Activated CD4-positive, CD25-positive, alpha-beta regulatory T cell treated with anti-CD3 and anti-CD28 coated beads, Interleukin-2, amount 50 U/mL, for 16 hours (primary cell): ENCODE measurements around the gene SLC13A3.

Experiments used
- DNase-seq: peaks from one replicate; pipeline ENCODE4 v3.0.0-alpha.2; 2020; ENCODE audit warnings: low read depth, low spot score

The SLC13A3 gene

DNA sequence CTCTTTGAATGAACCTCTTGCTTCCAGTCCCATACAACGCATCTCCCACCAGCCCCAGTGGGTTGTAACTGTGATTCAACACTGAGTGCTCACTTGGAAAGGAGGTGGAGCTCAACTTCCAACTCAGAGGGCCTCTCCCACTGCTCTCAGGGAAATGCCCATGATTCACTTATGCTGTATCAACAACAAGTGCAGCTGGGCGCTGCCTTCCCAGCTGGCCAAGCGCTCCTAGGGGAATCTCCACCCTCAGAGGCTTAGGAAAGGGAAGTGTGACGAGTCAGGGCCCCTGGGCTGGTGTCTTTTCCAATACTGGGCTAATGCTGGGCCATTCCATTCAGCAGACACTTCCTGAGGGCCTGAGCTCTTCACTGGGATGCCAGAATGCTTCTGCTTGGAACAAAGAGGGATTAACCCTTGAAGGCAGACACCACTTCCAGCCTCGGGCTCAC is 92.7 kb downstream of the SLC13A3 start:
- DNase-seq = no peak

DNA sequence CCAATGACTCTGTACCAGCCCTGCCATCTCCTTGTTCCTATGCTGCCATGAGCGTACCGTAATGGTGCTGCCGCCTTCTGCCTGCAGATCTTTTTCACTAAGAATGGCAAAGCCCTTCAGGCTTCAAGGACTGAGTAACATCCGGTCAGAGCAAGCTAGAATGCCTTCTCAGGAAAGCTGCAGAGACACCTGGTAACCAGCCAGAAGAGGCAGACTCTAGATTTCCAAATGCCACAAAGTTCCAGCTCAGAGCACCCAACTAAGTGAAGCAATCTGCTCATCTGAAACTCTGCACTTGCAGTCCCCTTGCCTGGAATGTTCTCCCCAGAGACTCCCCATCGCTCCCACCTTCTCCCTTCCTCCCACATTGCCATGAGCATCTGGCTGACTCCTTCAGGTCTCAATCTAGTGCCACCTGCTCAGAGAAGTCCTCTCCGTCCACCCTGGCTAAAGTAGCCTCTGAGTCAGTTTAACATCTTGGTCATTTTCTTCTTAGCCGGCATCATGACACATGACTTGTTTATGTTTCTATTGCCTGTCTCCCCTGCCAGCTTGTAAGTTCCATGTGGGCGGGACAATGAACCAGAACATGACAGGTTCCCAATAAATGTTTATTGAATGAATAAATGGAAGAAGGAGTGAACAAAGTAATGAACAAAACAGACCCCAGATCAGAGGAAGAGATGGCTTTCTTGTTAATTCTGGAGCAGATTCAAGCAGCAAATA is 93.9 kb downstream of the SLC13A3 start:
- DNase-seq = no peak

DNA sequence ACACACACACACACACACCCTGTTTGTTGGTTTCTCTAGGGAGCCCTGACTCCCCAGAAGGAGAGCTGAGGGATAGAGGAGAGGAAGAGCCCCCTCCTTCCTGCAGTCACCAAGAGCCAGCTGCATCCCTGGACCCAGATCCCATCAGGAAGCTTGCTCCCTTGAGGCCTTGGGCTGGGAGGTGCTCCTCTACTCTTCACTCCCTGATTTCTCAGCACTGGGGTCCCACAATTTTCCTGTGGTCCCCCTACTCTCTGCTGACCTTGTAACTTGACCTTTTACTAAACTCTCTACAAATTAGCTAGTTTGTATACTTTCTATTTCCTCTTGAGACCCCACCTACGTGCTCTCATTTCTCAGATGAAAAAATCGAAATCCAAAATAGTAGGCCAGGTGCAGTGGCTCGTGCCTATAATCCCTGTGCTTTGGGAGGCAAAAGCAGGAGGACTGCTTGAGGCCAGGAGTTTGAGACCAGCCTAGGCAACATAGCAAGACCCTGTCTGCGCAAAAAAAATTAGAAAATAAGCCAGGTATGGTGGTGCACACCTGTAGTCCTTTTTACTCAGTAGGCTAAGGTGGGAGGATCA is 95.8 kb downstream of the SLC13A3 start:
- DNase-seq = no peak

DNA sequence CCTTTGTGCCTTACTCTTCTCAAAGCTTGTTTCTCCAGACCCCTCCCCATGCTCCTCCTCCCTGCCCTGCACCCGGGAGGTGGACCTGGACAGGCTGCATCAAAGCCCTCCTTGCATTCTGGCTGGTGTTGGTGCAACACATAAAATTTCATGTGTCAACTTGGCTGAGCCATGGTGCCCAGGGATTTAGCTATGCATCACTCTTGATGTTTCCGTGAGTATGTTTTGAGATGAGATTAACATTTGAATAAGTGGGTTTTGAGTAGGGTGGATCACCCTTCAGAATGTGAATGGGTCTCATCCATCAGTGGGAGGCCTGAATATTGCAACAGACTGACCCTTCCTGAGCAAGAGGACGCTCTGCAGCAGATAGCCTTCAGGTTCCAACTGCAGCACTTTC is 96.4 kb downstream of the SLC13A3 start:
- DNase-seq = no peak

DNA sequence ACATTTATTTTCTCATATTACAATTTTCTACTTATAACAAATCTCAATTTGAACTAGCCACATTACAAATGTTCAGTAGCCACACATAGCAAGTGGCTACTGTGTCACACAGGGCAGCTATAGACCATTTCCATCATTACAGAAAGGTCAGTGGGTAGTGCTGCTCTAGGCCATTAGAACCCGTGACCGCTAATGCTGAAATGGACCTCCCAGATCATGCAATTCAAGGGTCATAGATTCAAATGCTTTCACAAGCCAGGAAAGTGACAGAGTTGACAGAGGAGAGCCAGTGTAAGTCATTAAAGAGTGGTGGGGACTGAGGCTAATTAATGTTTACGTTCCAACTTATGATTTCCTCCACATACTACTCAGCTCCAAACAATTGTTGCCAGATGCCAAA is 97.3 kb downstream of the SLC13A3 start:
- DNase-seq = no peak

DNA sequence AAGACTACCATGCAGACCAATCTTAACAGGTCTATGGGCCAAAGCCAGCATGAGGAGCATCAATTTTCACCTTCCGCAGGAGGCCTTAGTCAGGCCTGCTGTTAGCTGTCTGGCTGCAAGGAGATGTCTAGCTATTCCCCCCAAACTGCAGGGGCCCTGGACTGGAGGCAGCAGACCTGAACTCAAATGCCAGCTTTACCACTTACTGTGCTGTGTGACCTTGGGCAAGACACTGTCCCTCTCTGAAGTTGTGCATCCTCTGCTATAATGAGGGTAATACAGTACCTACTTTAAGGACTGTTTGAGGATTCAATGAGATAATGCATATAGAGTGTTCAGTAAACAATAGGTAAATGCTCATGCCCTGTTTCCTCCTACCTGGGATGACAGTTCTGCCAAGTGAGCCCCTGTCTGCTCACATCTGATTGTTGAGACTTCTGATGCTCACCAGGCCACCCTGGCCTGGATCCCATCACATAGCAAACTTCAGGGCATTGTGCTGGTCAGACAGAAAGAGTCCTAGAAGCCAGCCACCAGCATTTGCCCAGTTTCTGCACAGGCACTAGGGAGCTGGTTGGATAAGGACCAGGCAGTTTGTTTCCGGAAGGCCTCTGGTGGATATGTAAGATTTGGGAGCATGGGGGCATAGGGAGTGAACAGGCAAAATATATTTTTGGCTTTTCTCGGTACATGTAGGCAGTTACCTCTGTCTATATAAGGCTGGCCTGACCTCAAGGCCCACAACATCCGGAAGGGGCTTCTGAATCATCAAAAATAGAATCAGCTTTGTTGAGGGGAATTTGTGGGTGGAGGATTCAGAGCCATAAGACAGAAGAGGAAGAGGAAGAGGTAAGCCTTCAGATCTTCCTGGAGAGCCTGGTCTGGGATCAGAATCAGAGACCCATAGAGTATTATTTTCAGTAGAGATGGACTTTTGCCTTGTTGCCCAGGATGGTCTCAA is 98.5 kb downstream of the SLC13A3 start:
- DNase-seq = no peak

DNA sequence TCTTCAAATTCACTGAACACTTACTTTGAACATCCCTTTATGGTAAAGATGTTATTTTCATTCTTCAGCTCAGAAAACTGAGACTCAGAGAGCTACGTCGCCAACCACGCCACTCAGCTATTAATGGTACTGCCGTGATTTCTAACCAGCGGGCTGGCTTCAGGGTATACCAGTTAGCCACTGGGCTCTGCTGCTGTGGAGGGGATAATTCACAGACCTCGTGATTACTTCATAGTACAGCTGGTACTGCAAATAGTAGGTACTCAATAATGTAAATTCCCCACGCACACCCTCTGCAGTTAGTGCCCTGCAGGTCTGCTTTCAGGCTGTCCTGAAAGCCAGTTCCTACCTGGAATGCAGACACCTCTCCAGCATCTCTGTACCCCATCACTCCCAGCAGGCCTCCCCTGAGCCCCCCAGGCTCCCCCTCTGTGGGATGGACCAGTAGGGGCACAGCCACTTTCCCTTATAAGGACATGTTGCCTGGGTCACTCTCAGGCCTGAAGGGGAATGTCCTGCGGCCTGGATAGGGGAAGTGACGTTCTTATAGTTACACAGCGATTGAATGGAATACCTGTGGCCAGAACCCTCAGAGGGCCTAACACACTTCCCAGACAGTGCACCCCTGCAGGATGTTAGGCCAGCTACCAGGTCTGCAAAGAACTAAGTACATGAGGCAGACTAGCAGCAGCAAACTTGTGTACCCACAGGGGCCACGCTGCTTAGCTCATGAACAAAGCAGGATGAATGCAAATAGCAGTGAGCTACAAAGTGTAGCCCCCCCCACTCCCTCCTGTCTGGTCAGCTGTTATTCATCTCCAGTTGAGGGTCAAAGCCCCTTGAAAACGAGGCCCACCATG is 99.5 kb downstream of the SLC13A3 start:
- DNase-seq = no peak

DNA sequence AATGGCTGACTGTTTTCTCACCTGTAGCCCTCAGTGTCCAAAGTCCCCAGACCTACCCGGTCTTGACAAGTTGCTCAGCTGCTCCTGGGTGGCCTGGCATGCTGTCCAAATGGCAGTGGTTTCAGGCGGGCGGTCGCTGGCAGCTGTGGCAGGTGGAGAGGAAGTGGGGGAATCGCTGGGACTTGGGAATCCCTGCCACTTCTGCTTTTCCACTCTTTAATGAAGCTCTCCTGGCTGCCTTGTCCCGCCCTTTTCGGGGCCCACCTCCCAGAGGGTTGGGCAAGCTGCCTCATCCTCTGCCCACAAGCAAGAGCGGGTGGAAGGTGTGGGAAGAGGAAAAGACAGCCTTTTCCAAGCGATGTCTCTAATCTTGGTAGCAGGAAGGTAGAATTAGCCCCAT is 100.8 kb downstream of the SLC13A3 start, which contains the start of gene OCSTAMP:
TSS of gene OCSTAMP (minus strand) at position 194 of the 400 bp plus-strand sequence. CDS start at position 100, 94 bp downstream.
- no peak for DNase-seq

DNA sequence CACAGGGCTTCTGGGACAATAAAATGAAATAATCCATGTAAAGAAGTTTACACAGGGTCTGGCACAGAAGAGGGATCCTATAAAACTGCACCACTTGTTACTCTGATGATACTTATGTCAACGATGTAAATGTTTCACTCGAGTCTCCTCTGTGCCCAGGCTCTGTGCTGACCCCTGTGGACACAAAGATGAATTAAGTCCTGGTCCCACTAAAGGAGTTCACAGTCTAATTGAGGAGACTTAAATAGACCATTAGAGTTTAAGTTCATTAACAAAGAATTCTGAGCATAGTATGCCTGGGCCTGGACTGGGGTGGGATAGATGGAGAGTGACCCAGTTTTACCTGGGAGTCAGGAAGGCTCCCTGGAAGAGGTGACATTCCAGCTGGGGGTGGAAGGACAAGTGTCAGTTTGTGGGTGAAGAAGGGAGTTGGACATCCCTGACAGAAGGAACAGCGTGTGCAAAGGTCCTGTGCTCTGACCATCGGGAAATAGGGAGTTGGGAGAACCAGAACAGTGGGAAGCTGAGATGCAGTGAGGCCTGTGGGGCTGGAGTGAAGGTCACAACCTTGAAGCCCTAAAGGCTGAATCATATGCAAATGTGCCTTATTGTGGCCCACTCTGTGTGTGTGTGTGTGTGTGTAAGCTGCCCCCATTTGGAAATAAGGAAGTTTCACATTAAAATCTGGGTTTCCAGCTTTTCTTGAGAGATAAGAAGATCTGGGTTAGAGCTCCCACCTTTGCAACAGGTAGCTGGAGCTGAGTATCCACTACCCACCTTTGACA is 101.9 kb downstream of the SLC13A3 start:
- no peak for DNase-seq

DNA sequence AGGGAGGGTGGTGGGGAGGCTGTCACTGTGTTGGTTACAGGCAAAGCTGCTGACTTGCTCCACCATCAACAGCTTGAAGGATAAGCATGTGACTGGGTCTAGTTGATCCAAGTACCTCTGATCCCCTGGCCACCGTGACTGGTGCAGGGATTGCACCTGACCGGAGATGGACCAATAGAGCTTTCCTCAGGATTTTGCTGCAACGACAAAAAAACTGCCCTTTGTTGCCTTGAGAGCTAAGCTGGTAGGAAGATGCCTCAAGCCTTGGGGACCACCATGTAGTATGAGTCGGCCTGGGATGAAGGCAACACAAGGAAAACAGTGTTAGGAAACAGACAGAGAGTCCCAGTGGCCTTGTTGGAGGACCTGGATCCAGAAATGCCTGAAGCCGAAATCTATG is 102.6 kb downstream of the SLC13A3 start:
- no peak for DNase-seq

DNA sequence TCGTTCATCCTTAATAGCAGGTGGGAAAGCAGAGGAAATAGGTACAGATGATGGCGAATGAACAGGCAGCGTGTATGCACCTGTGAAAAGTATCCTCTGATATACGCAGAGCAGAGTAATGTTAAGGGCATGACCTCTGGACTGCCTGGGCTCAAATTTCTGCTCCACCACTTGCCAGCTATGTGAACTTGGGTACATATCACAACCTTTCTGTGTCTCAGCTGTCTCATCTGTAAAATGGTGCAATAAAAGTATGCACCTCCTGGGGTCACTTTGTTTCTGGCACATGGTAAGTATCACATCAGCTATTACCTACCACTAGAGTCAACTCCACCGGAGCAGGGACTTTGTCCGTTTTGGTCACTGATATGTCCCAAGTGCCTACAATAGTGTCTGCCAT is 103.3 kb downstream of the SLC13A3 start:
- DNase-seq = no peak

DNA sequence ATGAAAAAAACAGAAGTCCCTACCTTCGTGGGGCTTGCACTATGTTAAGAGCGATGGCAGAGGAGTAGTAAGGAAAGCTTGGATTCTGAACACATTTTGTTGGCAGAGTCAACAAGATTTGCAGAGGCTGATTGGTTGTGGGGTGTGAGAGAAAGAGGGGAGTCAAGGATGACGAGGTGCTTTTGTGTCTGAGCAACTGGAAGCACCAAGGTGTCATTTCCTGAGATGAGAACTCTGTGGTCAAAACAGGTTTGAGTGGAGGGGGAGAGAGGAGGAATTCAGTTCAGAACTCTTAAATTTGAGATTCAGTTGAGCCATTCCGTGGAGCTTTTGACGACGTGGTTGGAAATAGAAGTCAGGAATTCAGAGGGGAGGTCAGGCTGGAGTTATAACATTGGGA is 104.3 kb downstream of the SLC13A3 start:
- no peak for DNase-seq

DNA sequence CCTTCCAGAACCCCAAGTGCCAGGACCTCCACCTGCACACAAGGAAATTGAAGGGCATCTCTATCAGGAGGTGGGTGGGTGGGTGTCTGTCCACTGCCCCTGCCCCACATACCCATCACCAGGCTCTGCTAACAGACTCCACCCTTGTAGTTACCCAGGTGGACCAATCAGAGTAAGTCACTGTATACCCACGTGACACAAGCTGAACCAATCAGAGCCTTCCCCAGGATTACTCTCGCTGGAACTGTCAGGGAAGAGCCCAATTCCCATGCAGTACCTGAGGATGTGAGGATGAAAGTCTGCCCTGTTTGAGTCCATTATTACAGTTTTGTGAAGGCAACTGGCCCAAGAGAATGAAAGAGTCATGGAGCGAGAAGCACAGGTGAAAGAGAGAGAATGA is 105.0 kb downstream of the SLC13A3 start:
- no peak for DNase-seq

DNA sequence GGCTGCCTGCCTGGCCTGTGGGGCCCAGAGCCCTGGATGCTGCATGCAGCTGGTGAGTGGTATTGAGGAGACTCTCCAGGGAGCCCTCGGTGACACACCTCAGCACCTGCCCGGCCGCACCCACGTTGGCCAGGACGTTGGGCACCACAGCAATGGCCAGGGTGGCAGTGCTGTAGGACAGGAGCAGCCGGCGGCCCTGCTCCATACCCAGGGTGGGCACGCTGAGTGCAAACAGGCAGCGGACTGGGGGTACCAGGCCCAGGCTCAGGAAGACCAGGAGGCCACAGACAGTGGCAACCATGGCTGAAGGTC is 105.5 kb downstream of the SLC13A3 start:
- no peak for DNase-seq

DNA sequence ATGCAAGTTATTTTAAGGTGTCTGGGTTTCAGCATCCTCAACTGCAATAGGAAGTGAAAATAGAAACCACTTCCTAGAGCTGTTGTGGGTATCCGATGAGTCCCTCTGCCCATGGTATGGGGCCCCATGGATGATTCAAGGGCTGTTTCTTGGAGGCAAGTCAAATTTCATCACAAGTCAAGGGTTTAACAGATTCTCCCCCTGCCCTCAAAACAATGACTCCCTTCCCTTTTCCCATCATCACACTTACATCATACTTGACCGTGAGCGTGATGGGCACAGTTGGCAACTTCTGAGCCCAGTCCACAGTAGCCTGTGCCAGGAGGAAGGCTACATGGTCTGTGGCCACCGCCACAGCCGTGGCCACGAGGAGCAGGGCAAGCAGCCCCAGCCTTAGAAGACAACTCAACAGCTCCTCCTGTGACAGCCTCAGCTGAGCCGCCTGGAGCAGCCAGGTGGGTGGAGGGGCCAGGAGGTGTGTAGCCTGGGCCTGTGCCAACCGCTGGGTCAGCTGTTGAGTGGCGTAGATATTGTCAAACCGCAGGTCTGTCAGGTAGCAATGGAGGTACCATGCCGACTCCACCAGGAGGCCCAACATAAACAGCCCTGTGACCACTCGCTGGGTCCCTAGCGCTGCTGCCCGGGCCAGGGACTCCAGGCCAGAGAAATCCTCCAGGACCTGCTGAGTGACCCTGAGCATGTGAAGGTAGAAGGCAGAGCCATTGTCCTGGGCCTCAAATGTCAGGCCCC is 106.0 kb downstream of the SLC13A3 start:
- no peak for DNase-seq

DNA sequence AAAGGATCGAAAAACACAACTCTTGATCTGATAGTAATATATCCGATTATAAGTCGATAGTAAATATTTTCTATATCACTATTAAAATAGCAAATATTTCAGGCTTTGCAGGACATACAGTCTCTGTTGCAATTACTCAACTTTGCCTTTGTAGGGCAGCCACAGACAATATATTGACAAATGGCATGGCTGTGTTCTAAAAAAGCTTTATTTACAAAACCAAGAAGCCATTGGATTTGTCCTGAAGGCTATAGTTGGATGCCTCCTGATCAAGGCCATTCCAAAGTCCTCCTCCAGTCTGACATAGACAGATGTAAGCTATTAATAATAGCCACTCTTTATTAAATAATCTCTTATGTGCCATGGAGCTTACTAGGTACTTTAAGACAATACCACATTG is 106.7 kb downstream of the SLC13A3 start:
- DNase-seq = no peak

DNA sequence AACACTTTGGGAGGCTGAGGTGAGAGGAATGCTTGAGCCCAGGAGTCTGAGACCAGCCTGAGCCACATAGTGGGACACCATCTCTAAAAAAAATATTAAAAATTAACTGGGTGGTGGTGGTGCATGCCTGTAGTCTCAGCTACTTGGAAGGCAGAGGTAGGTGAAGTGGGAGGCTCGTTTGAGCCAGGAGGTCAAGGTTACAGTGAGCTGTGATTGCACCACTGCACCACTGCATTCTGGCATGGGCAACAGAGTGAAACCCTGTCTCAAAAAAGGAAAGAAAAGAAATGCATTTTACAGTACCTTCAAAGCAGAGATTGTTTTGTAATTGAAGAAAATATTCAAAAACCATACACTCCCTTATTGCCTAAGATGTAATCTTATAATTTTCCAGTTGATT is 107.3 kb downstream of the SLC13A3 start:
- no peak for DNase-seq

DNA sequence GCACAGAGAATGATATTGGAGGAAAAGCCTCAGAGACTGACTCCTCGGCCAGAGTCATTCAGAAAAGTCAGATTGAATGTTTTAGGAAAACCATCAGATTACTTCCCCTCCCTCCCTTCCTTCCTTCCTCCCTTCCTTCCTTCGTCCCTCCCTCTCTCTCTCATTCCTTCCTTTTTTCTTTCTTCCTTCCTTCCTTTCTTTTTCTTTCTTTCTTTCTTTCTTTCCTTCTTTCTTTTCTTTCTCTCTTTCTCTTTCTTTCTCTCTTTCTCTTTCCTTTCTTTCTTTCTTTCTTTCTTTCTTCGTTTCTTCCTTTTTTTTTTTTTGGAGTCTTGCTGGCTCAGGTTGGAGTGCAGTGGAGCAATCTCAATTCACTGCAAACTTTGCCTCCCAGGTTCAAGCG is 108.2 kb downstream of the SLC13A3 start:
- DNase-seq = no peak

DNA sequence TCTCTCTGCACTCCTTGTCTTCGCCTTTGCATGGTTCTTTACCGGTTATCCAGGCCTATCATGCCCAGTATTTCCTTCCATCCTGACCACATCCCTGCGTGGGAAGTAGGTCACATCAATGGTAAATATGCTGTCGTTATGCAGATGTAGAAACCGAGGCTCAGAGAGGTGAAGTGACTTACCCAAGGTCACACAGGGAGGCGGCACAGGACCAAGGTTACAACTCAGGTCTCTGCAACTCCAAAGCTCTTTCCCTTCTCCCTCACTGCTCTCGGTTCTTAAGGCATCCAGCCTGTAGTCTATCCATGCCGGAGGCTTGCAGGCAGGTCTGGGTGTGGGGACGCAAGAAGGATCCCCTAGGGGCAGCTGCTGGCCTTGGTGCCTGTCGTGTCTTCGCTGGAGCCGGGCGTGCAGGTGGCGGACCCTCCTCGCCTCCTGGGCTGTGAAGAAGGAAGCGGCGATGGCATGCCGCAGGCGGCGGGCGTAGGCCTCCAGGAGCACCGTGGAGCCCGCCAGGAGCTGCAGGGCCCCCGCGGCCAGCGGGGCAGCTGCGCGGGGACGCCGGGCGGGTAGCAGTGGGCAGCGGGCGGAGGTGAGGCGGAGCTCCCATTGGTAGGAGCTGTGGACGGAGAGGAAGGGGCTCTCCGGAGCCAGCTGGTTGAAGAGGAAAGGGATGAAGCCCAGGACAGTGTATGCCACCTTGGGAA is 109.9 kb downstream of the SLC13A3 start:
- no peak for DNase-seq
